GM19324 (cell line): ENCODE measurements around the gene CDK19.
A peak's percentile ranks its signal among the peaks of the same experiment; 100 is the strongest.

Experiments used
- ATAC-seq: cut with Tn5 transposase; IDR thresholded peaks from one replicate; pipeline ENCODE4 v1.9.1; 2021; ENCODE audit warnings: mild to moderate bottlenecking, moderate library complexity; ENCODE audit not compliant: unreplicated experiment, low FRiP score

Gene CDK19

DNA sequence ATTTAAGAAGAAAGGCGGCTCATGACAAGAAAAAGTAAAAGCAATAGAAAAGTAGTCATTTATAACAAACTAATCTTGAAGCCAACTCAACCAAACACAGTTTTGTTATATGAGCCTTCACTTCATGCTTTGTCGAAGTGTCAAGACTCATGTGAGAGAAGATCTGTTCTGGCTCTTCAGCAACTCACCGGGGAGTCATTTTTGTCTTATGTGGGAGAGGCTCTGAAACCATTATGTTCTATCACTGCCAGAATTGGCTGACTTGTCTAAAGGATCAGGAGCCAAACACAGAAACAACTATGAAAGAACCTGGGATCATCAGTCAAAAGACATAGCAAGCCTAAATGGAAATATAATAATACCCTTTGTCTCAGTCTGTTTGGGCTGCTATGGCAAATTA is 105.2 kb downstream of the CDK19 start:
- ATAC-seq: no peak

DNA sequence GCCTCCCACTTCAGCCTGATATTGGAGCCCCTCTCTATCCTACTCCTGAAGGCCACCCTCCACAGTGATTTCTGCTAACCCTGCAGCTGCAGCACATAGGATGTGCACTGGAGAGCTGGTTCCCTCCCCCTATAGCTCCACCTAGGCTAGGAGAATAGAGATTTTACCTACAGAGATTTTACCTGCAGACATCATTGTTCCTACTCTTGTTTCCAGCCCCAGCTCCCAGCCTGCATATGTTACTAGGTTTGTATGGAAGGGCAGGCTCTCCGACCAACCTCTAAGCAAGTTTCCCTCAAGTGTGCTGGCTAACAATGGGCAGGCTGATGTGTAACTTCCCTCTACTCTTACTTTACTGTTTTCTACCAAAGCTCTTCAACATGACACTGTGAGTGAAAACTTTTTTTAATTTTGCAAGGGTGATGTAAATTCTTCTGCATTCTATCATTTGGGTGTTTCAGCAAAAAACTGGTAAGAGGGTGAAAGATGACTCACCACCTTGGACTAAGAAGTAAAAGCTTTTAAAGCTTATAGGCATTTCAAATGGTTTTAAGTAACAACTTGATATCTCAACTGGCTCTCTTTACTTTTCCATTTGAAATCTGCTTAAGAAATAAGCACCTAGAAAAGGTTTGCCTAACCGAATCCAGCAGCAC is 106.8 kb downstream of the CDK19 start:
- no peak for ATAC-seq

DNA sequence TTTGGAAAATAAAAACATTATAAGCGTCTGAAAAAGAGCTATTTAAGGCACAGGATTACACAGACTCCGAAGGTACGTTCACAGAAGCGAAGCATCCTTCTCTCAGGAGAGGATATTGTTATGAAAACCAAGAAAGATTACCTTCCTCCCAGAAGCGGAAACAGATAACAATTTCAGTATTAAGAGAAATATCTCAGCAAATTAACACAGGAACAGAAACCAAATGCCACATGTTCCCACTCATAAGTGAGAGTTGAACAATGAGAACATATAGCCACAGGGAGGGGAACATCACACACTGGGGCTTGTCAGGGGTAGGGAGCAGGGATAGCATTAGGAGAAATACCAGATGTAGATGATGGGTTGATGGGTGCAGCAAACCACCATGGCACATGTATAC is 109.7 kb downstream of the CDK19 start:
- ATAC-seq: no peak

DNA sequence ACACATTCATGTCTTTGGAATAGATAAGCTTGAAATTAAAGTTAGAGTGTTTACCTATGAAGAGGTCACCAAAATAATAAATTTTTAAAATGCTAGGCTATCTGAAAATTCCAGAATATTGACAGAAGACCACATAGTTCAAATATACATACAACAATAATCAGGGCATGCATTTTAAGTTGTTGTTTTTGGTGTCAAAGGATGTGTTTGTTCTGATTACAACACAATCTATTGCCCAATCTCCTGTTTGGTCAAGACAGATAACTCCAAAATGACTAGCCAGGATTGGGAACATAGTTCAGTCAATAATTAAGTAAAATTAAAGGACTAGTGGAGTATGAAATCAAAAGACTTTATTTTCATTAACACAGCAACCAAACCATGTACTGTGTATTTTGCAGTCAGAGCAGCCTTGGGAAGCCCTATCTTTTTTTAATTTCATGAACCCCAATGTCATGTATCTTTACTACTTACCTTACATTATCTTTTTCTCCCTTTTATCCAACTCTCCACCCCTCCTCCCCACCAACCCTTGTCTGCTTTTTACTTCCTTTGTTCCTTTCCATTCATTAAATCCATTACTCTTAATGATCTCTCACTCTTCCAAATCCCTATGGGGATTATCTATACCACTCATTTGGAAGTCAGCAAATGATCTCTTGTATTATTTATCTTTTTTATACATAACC is 111.2 kb downstream of the CDK19 start:
- no peak for ATAC-seq

DNA sequence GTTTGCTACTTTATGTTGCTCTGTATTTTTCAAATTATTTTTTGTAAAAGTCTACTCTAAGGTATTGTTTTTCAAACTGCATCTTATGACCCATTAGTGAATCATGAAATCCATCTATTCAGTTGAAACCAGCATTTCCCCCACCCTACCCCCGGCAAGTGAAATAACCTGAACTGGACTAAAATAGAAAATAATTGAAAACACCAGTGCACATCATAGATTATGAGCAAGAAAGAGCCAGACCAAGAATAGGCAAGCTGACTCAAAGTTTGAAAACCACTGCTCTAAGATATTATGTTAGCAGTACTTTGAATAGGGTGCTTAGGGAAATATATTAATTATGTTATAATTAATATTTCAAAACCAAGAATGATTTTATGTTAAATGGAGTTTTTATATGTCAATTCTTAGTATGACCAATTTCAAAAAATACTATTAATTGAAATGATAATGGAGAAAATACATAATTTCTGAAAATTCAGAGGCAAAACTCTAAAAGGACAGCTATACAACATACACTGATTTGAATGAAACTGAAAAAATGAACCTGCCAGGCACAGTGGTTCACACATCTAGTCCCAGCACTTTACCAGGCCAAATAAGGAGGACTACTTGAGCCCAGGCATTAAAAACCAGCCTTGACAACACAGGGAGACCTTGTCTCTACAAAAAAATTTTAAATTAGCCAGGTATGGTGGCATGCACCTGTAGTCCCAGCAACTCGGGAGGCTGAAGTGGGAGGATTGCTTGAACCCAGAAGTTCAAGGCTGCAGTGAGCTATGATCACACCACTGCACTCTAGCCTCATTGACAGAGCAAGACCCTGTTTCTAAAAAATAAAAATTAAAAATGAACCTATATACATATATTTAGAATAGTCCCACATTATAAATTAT is 112.0 kb downstream of the CDK19 start:
- no peak for ATAC-seq

DNA sequence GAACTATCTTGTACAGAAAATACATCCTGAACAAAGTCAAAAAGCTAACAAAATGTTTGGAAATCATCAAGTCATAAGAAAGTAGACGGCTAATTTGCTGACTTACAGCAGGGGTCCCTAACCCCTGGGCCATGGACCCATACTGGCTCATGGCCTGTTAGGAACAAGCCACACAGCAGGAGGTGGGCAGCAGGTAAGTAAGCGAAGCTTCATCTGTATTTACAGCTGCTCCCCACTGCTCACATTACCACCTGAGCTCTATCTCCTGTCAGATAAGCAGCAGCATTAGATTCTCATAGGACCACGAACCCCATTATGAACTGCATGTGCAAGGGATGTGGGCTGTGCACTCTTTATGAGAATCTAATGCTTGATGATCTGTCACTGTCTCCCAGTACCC is 115.5 kb downstream of the CDK19 start:
- no peak for ATAC-seq

DNA sequence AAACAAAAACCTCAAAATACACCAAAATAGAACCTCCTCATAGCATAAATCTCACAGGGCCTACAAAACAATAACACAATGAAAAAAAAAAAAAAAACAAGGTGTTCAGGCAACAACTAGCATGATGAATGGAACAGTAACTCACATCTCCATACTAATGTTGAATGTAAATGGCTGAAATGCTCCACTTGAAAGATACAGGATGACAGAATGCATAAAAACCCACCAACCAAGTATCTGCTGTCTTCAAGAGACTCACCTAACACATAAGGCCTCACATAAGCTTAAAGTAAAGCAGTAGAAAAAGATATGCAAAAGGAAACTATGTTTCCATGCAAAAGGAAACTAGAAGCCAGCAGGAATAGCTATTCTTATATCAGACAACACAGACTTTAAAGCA is 121.3 kb downstream of the CDK19 start:
- no peak for ATAC-seq

DNA sequence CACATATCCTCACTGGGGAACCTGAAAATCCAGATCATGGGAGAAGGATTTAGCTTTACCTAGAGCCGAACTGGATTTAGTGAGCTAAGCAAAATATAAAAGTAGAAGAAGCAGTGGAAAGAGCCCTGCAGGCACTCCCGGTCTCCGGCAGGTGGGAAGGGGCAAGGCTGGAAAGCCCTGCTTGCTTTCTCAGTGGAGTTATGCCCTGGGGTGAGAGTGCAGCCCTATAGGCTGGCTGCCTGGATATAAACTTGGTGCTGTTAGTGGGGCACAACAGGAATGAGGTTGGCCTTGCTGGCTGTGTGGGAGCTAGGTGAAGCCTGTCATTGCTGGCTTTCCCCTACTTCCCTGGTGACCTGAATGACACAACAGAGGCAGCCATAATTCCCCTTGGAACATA is 122.0 kb downstream of the CDK19 start:
- no peak for ATAC-seq

DNA sequence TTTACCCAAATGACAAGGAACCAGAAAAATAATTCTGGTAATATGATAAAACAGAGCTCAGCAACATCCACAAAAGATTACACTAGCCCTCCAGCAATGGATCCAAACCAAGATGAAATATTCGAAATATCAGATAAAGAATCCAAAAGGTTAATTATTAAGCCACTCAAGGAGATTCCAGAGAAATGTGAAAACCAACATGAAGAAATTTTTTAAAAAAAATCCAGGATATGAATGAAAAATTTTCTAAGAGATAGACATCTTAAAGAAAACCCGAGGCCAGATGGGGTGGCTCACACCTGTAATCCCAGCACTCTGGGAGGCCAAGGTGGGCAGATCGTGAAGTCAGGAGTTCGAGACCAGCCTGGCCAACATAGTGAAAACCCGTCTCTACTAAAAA is 124.4 kb downstream of the CDK19 start:
- no peak for ATAC-seq

DNA sequence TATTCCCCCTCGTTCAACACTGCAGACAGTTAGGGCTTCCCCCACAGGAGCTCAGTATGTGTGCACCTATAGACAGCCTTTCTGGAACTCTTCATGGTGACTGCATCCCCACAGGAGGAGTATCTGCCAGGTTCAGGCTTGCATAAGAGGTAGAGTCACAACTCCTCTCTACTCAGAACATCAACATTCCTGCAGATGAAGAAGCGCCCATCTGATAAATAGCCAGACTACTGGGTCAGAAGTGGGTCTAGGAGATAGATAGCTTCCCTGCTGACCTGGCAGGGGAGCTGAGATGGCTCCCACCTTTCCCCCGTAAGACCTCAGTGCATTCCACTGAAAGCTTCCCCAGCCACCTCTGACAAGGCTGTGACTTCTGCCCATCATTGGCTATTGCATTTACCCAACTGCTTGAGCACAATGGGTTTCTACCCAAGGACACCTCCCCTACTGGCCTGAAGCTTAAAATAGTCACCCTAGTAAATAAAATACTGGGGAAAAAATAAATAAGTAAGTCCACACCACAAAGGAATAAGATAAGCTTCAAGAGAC is 125.1 kb downstream of the CDK19 start:
- ATAC-seq: no peak

DNA sequence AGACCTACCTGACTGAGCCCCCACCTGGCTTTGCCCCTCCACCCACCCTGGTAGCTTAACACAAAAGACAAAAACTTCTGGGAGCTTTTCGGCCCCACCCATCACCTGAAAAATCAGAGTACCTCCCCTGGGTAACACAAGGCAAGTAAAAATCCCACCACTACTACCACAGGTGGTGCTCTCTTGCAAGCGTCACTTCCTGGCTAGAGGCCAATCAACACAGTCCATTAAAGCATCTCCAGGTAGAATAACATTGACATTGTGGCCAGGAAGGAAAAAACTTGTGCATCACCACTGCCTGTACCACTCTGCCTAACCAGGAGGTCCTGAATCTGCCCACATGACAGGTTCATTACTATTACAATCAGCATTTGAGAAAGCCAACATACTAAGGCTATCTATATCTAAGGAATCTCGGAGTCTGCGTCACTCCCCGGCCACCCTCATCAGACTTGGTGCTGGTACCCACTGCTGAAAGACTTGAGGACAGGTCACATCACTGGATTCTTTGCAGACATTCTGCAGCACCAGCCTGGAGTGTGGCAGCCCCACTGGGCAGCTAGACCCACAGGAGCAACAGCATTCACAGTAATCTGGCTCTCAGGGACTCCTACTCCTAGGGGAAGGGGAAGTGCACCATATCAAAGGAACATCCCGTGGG is 125.9 kb downstream of the CDK19 start:
- ATAC-seq: no peak

DNA sequence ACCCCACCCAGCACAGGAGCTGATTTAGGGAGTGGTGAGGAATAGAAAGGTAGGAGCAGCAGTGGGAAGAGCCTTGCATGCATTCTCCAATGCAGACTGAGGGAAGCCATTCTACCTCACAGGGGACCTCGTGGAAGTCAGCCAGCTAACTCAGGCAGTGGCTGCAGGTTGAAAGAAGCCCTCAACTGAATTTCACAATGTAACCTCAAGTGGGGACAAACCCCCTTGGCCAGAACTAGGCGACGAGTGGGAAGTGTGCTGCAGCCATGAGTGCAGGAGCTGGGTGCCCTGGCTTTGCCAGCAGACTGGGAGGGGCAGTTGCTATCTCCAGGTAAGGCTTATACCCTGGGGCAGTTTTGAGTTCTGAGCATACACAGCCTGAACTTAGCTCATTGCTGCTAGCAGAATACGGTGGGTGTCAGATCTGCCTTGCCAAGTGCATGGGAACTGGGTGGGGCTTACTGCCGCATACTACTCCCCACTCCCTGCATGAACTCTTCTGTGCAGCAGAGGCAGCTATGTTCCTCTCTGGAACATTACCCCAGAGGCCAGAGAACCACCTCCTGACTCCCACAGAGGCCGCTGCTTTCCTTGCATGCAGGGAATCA is 126.5 kb downstream of the CDK19 start:
- ATAC-seq: no peak

DNA sequence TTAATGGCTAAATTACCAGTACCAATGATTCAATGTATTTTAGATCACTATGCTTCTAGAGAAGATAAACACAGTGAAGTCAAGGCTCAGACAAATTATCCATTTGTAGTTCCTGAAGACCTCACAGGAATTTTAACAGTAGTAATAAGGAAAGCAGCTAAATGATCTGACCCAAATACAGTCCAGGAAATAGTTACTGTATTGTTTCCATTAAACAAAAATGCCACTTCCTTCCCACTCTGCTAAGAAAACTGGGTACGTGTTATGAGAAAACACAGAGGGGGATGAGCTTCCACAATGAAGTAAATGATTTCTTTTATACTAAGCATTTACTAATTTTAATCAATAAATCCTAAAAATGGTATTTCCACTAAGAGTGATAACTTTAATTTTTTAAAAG is 127.9 kb downstream of the CDK19 start:
- ATAC-seq: no peak

DNA sequence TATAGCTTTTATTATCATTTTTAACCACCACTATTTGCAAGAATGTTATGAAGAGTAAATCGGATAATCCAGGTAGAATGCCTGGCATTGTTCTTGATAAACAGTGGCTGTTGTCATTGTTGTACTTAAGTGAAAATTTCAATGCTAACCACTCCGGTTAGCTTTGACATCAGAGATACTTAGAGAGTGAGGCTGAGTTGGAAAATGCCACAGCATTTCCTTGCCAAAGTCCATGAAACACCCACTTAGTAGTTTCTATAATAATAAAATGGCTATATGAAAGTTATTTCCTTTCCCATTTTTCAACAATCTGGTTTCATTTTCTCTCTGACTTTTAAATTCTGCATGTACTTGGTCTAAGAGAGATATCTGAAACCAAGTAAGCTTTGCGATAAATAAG is 132.0 kb downstream of the CDK19 start:
- no peak for ATAC-seq

DNA sequence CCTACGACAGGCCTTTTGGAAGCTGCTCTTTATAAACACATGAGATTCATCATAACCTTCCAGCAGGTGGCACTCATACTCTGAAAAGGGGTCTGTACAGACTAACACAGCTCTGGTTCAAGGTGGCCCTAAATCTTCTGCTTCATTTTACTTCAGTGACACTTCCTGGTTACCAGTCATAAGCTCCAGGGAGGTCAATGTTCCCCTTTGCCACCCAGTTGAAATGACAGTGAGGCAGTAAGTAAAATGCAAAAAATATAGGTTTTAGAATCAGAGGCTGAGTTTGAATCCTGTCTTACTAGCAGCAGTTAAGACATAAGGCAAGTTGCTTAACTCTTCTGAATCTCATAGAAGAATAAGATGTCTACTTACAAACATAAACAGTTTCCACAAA is 132.8 kb downstream of the CDK19 start:
- peak; percentile 94 for ATAC-seq

DNA sequence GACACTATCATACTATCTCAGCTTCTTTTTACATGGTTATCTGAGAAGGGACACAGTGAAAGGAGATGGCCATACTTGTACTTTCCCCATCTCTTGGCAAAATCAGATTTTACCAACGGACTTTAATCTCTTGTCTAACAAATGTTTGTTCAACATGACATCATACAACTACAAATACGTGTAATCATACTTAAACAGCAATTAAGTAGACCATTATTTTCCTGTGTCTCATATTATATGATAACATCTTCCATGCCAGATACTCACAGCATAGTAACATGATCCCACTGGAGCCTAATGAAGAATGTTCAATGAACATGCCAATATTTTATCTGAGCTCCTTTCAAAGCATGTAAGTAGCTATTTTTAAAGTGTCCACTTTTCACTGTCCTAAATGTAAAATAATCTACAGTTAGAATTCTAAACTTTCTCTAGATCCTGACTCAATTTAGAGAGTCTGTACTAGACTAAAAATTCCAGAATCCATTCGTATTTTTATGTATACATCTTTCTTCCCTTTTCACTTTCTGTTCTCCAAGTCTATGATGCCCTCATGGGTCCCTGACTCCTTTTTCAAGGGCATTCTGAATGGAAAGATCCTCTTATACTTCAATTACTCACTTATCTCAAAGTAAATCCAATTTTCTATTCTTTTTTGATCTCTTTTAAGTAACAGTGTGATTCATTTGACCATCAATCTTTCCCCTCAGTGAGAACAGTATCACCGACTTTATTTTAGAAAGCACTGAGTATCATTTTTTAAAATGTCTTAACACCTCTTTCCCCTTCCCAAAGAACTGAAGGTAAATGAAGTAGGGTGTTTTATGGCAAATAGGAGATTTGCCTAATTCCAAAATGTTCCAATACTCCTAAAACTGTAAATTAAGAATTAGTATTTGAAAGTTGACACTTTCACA is 133.5 kb downstream of the CDK19 start:
- ATAC-seq: no peak

DNA sequence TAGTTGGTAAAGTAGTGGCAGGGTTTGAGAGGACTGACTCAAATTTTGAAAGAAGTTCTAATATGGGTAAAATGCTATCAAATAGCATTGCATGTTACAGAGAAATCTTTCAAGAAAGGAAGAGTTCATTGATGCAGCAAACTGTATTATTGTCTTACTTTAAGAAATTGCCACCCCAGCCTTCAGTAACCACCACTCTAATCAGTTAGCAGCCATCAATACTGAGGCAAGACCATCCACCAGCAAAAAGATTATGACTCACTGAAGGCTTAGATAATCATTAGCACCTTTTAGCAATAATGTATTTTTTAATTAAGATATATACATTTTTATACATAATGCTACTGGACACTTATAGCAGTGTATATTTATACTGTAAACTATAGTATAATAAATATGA is 138.9 kb downstream of the CDK19 start:
- ATAC-seq: no peak

DNA sequence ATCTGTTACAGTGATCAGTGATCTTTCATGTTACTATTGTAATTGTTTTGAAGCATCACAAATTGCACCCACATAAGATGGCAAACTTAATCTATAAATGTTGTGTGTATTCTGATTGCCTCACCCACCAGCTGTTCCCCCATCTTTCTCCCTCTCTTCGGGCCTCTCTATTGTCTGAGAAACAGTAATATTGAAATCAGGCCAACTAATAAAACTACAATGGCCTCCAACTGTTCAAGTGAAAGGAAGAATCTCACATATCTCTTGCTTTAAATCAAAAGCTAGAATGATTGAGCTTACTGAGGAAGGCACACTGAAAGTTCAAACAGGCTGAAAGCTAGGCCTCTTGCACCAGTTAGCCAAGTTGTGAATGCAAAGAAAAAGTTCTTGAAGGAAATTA is 141.2 kb downstream of the CDK19 start:
- ATAC-seq: no peak

DNA sequence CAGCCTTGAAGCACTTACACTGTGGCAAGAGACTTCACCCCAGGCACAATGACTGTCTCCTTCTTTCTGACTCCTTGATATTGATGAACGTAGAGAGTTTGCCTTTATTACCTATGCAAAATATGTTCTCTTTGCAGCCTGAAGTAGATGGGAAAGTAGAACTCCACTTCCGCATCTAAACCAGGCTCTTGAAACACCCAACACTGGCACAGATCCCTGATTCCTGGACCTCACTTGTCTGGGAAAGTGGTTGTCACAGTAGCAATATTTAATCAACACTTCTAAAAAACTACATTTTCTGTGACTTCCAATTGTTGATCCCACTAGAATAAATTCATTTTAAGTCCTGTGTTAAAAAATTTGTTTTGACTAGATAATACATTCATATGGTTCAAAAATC is 143.1 kb downstream of the CDK19 start:
- no peak for ATAC-seq
